Suprapubic skin (tissue), 4 donors: ENCODE results near the gene MOB3B.

Experiments used
- POLR2A ChIP-seq, 2 donors: fragments of 450-650 bp; IDR thresholded peaks; one replicate each; pipeline ENCODE4 v1.6.1; 2017; ENCODE audit warnings: antibody characterized with exemption in 2 of 2, mild to moderate bottlenecking in 2 of 2, moderate library complexity in 2 of 2
- POLR2AphosphoS5 ChIP-seq, 3 donors: sonication (generic); formaldehyde crosslinking; IDR thresholded peaks; one replicate each; pipeline ENCODE4 v1.6.1; 2017; ENCODE audit warnings: antibody characterized with exemption in 3 of 3
- TF ChIP-seq, protein P1 (sequence below), 2 donors: fragments of 200-600 bp in 1 of 2; fragments of 450-650 bp in 1 of 2; sonication (generic) in 1 of 2; IDR thresholded peaks; one replicate each; pipeline ENCODE4 v1.5.1; 2016 to 2019; ENCODE audit warnings: antibody characterized with exemption in 2 of 2, mild to moderate bottlenecking in 1 of 2, moderate library complexity in 1 of 2

DNA sequence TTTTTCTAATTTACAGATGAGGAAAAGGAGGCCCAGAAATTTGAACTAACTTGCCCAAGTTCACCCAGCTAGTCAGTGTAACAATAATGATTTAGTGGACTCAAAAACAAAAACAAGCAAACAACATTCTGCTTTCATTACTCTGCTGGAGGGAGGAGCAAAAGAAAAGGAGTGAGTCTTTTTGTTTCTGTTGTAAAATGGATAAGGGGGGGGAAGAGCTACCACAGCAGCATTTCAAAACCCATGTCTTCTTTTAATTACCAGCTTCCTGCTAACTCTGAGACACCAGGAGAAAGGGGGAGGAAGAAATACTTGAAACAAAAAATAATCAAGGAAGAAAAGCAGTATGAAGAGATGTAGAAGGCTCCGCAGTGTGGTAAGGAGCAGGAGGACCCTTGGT, 193.5 kb downstream of the MOB3B start:
- no peak for TF ChIP-seq POLR2AphosphoS5 (IDR thresholded peaks at IDR 0.05)
- TF ChIP-seq, protein P1, sequence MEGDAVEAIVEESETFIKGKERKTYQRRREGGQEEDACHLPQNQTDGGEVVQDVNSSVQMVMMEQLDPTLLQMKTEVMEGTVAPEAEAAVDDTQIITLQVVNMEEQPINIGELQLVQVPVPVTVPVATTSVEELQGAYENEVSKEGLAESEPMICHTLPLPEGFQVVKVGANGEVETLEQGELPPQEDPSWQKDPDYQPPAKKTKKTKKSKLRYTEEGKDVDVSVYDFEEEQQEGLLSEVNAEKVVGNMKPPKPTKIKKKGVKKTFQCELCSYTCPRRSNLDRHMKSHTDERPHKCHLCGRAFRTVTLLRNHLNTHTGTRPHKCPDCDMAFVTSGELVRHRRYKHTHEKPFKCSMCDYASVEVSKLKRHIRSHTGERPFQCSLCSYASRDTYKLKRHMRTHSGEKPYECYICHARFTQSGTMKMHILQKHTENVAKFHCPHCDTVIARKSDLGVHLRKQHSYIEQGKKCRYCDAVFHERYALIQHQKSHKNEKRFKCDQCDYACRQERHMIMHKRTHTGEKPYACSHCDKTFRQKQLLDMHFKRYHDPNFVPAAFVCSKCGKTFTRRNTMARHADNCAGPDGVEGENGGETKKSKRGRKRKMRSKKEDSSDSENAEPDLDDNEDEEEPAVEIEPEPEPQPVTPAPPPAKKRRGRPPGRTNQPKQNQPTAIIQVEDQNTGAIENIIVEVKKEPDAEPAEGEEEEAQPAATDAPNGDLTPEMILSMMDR (IDR thresholded peaks at IDR 0.05): no peak
- TF ChIP-seq POLR2A (IDR thresholded peaks at IDR 0.05): no peak
